GM10266 (cell line): ENCODE data around the gene KRT84.

ENCODE experiments used
- DNase-seq: peaks from one replicate; pipeline ENCODE4 v3.0.0; 2012; ENCODE audit errors: extremely low spot score
- CTCF ChIP-seq: IDR thresholded peaks from 2 replicates; pipeline ENCODE4 v1.5.1; 2012; ENCODE audit warnings: mild to moderate bottlenecking, low read depth; ENCODE audit not compliant: control insufficient read depth, insufficient read depth; ENCODE audit errors: missing control alignments

The KRT84 gene

DNA sequence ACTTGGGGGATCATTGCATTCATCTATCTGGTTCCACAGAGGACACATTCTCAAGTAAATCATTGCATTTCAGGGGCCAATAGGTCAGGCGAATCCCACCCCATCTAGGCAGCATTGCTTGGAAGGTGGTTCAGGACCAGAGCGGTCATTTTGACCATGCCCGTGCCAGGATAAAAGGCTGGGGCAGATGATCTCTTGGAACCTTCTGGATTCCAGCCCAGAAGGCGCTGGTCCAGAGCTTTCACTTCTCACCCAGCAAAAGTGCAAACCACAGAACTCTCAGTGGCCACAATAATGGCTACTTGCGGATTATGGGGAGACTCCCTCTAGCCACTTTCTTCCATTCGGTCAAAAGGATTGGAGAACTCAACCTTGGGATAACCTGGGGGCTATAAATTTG lies 17.6 kb downstream of the KRT84 start:
- TF ChIP-seq CTCF, result no peak
- no peak for DNase-seq

- TF ChIP-seq CTCF, result no peak
- no peak for DNase-seq
Measured at GRCh38 chr12:52366738-52367485, 18.5 kb downstream of the KRT84 start, which contains the start of gene KRT85. Gene KRT85 (minus strand): TSS chr12:52367481. CDS start chr12:52367405, 76 bp downstream.

DNA sequence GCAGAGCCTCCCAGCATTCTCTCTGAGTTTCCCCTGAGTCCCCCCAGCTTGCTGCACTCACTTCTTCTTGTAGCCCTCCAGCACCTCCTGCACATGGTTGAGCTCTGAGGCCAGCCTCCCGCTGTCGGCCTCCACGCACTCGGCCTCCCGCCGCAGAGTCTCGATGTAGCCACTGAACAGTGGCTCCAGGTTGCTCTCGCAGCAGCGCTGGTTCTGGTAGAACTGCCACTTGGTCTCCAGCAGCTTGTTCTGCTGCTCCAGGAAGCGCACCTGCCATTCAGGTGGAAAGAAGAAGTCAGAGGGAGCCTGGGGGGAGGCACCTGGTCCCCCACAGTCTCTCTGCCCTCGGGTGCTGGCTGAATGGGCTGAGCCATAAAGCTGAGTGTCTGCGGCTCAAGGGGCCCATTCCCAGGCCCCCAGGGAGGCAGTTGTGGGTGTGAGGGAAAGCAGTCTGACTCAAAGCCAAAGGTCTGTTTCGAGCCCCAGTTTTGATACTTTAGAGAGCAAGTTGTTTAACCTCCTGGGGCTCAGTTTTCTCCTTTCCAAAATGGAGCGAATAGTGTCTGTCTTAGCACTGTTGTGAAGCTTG lies 20.5 kb downstream of the KRT84 start:
- no peak for DNase-seq
- TF ChIP-seq CTCF, result no peak

- DNase-seq, result no peak
- no peak for TF ChIP-seq CTCF
Measured at GRCh38 chr12:52364061-52364460, 21.4 kb downstream of the KRT84 start.

GRCh38 chr12:52363111-52363679 lies 22.3 kb downstream of the KRT84 start:
- TF ChIP-seq CTCF, result no peak
- DNase-seq, result no peak

GRCh38 chr12:52362118-52362726 lies 23.2 kb downstream of the KRT84 start:
- peak; percentile 45 for TF ChIP-seq CTCF
- no peak for DNase-seq
